ENCODE results near the gene VWA7.

The VWA7 gene

DNA sequence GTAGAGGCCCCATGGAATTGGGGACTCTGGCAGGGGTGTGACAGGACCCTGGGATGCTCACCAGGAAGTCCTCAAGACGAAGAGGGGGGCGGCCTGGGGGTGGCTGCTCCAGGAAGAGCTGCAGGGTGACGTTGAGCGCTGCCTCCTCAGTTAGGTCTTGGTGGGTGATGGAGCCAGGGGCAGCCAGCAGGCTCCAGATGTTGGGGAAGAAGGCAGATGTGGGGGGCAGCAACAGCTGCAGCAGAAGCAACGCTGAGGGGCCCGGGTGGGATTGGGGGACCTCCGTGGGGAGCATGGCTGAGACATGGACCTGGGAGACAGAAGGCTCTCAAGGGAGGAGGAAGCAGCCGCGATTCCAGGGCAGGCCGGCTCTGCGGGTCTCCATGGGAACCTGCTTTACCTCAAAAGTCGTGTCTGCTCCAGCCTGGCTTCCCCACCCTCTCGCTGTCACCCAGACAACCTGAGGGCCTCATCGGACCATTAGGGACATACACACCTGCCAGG lies 591 bp downstream of the VWA7 start:
- H3K36me3 ChIP-seq (ENCODE audit: control insufficient read depth, insufficient read depth, low read length), result peaks cover 31% of the 10 kb centered on the region
- H3K4me3 ChIP-seq (ENCODE audit: extremely low read depth, insufficient read depth, low read length, poor library complexity, severe bottlenecking), result no peak overlapping the region
- peaks cover 12% of the 10 kb centered on the region for H3K4me1 ChIP-seq (ENCODE audit: control insufficient read depth, insufficient read depth, low read length, poor library complexity, severe bottlenecking)
- 76 to 82% methylated on average over 10 to 14 of the region's 14 CpGs for WGBS, 2 experiments (ENCODE audit: insufficient coverage in 2 of 2)
- no peak overlapping the region for H3K27ac ChIP-seq (ENCODE audit: low read depth, low read length, severe bottlenecking)
- no peaks in the 10 kb centered on the region for H3K9me3 ChIP-seq (ENCODE audit: control insufficient read depth, low read length)

DNA sequence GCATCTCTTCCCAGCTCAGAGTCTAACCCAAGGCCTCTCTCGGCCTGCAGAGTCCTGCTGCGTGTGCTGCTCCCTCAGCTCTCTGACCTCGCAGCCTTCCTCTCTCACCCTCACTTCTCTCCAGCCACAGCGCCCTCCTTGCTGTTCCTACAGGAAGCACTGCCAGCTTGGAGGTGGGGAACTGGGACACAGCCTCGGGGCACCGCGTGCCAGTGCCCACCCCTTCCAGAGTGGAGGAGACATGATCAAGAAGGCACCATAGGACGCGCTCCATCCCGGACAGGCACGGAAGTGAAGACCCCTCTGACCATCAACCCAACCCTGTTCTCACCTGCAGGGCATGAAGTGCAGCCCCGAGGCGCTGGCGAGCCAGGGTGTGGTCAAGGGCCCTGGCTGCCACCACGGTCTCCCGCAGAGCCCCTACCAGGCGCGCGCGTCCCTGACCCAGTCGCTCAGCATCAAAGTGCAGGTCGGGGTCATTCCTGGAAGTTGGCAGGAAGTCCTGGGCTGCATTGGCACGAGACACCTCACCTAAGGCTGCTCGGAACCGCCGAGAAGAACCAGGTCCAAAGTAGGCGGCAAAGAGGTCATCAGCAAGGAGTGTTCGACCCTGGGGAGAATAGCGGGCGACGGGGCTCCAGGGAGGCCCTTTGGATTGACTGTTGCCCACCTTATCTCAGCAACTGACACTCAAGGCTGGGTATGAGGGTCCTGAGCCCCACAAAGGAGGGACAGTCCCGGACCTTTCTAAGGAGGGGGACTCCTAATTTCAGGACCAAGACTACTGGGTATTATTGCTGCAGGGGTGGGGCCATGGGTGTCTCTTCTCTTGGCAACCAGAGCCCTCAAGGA lies 1.3 kb downstream of the VWA7 start:
- no peak overlapping the region for H3K27ac ChIP-seq (ENCODE audit: low read depth, low read length, severe bottlenecking)
- H3K36me3 ChIP-seq (ENCODE audit: control insufficient read depth, insufficient read depth, low read length), result peaks cover 24% of the 10 kb centered on the region
- peaks cover 12% of the 10 kb centered on the region for H3K4me1 ChIP-seq (ENCODE audit: control insufficient read depth, insufficient read depth, low read length, poor library complexity, severe bottlenecking)
- H3K4me3 ChIP-seq (ENCODE audit: extremely low read depth, insufficient read depth, low read length, poor library complexity, severe bottlenecking), result no peak overlapping the region
- WGBS, 2 experiments (ENCODE audit: insufficient coverage in 2 of 2), result 90 to 94% methylated on average over 31 to 32 of the region's 32 CpGs
- no peaks in the 10 kb centered on the region for H3K9me3 ChIP-seq (ENCODE audit: control insufficient read depth, low read length)

DNA sequence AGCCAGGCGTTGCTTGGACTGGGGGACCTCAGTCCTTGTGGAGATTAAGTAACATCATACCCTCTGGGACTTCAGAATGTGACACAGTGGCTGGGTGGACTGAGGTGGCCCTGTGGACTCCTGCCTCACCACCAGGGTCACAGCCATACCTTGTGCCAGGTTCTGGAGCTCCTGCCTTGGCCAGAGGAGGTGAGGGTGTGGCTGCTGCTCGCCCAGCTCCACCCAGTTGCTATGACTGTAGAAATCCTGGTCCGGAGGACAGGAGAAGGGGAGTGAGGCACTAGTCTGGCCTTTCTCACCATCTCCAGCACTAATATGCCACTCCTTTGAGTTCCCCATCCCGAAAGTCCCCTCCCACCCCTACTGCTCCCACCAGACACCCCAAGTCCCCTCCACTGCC lies 1.9 kb downstream of the VWA7 start:
- Histone ChIP-seq H3K4me1 (ENCODE audit: control insufficient read depth, insufficient read depth, low read length, poor library complexity, severe bottlenecking) (peaks cover 12% of the 10 kb centered on the region), H3K27ac (ENCODE audit: low read depth, low read length, severe bottlenecking) (no peak overlapping the region), H3K9me3 (ENCODE audit: control insufficient read depth, low read length) (no peaks in the 10 kb centered on the region), H3K36me3 (ENCODE audit: control insufficient read depth, insufficient read depth, low read length) (peaks cover 18% of the 10 kb centered on the region), H3K4me3 (ENCODE audit: extremely low read depth, insufficient read depth, low read length, poor library complexity, severe bottlenecking) (no peak overlapping the region)
- 80 to 95% methylated on average over 2 of the region's 4 CpGs for WGBS, 2 experiments (ENCODE audit: insufficient coverage in 2 of 2)

DNA sequence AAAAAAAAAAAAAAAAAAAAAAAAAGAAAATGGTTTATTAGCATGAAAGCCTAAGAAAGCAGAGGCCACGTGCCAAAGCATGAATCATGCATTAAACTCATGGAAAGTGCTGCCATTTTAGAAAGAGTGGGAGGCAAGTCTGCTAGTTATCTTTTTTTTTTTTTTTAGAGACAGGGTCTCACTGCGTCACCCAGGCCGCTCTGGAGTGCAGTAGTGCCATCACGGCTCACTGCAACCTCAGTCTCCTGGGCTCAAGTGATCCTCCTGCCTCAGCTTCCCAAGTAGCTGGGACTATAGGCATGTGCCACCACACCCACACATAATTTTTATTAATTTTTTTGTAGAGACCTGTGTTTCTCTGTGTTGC lies 5.2 kb downstream of the VWA7 start:
- no peaks in the 10 kb centered on the region for H3K36me3 ChIP-seq (ENCODE audit: control insufficient read depth, insufficient read depth, low read length)
- 94% methylated on average over 3 of the region's 4 CpGs; no CpG with 5 or more reads in 1 of the 2 experiments for whole genome bisulfite sequencing, 2 experiments (ENCODE audit: insufficient coverage in 2 of 2)
- no peaks in the 10 kb centered on the region for H3K9me3 ChIP-seq (ENCODE audit: control insufficient read depth, low read length)
- no peak overlapping the region for H3K4me3 ChIP-seq (ENCODE audit: extremely low read depth, insufficient read depth, low read length, poor library complexity, severe bottlenecking)
- H3K27ac ChIP-seq (ENCODE audit: low read depth, low read length, severe bottlenecking), result no peak overlapping the region
- peaks cover 6% of the 10 kb centered on the region for H3K4me1 ChIP-seq (ENCODE audit: control insufficient read depth, insufficient read depth, low read length, poor library complexity, severe bottlenecking)

DNA sequence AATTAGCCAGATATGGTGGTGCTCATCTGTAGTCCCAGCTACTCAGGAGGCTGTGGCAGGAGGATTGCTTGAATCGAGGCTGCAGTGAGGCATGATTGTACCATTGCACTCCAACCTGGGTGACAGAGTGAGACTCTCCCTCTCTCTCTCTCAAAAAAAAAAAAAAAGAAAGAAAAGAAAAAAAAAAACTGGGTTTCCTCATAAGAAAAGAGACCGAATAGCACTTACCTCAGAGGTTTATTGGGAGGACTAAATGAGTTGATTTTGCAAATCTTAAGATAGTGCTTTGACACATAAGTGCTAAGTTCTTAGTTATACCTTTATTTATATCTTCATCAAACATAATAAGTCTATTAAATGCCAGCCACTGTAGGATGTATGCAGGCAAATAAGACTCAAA lies 6.3 kb downstream of the VWA7 start:
- Histone ChIP-seq H3K9me3 (ENCODE audit: control insufficient read depth, low read length) (no peaks in the 10 kb centered on the region), H3K4me1 (ENCODE audit: control insufficient read depth, insufficient read depth, low read length, poor library complexity, severe bottlenecking) (no peaks in the 10 kb centered on the region), H3K4me3 (ENCODE audit: extremely low read depth, insufficient read depth, low read length, poor library complexity, severe bottlenecking) (no peak overlapping the region), H3K36me3 (ENCODE audit: control insufficient read depth, insufficient read depth, low read length) (no peaks in the 10 kb centered on the region), H3K27ac (ENCODE audit: low read depth, low read length, severe bottlenecking) (no peak overlapping the region)
- WGBS, 2 experiments (ENCODE audit: insufficient coverage in 2 of 2), result no CpG with 5 or more reads among the region's 2 CpGs

DNA sequence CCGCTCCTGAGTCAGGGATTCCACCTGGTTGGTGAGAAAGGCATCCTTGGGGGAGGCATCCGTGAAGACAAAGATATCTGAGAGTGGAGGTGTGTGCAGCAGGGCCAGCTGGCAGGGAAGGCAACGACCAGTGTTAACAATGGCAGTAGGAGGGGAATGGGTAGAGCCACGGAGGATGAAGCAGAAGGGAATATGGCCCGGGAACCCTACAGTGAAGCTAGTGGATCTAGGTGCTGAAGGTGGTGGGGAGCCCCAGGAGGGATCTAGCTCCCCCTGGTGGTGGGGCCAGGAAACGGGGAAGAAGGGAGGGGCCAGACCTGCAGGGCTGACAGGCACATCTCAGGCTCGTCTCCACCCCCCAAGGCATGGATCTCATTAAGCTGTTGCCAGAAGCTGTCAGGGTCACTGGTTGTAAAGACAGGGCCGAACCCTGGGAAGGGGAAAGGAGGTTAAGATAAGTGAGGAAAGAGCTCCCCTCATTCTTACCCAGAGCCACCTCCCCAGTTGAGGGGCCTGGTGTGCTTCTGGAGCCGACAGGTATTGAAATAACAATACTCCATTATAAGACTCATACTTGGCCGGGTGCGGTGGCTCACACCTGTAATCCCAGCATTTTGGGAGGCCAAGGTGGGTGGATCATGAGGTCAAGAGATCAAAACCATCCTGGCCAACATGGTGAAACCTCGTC lies 7.3 kb downstream of the VWA7 start:
- 71 to 84% methylated on average over 7 to 8 of the region's 12 CpGs for WGBS, 2 experiments (ENCODE audit: insufficient coverage in 2 of 2)
- no peaks in the 10 kb centered on the region for H3K4me1 ChIP-seq (ENCODE audit: control insufficient read depth, insufficient read depth, low read length, poor library complexity, severe bottlenecking)
- no peak overlapping the region for H3K4me3 ChIP-seq (ENCODE audit: extremely low read depth, insufficient read depth, low read length, poor library complexity, severe bottlenecking)
- no peaks in the 10 kb centered on the region for H3K9me3 ChIP-seq (ENCODE audit: control insufficient read depth, low read length)
- no peak overlapping the region for H3K27ac ChIP-seq (ENCODE audit: low read depth, low read length, severe bottlenecking)
- H3K36me3 ChIP-seq (ENCODE audit: control insufficient read depth, insufficient read depth, low read length), result no peaks in the 10 kb centered on the region

DNA sequence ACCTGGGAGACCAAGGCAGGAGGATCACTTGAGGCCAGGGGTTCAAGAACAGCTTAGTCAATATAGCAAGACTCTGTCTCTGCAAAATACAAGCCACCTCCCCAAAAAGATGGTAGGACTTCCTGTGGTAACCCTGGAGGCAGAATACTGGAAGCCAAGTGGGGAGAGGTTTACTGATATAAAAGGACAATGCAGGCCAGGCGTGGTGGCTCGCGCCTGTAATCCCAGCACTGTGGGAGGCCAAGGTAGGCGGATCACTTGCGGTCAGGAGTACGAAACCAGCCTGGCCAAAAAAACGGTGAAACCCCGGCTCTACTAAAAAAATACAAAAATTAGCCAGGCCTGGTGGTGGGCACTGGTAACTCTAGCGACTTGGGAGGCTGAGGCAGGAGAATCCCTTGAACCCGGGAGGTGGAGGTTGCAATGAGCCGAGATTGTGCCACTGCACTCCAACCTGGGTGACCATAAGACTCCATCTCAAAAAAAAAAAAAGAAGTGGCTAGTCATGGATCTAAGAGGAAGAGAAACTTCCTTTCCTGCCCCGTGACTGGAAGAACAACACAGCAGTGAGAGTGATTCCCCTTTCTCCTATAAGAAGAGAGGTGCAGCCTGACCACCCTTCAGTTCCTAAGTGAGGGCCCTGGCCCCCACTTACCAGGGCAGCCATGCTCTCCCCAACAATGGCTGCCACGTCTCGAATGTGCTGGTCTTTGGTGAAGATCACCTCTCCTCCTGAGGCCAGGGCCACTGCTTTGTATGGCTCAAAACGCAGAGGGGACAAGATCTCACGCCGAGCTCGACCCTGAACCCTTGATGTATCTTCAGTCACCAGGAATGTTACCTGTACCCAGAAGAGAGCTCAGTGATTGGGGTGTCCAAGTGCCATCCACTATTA lies 8.5 kb downstream of the VWA7 start:
- no peaks in the 10 kb centered on the region for H3K36me3 ChIP-seq (ENCODE audit: control insufficient read depth, insufficient read depth, low read length)
- no peaks in the 10 kb centered on the region for H3K9me3 ChIP-seq (ENCODE audit: control insufficient read depth, low read length)
- 94 to 98% methylated on average over 17 to 18 of the region's 18 CpGs for WGBS, 2 experiments (ENCODE audit: insufficient coverage in 2 of 2)
- no peak overlapping the region for H3K4me3 ChIP-seq (ENCODE audit: extremely low read depth, insufficient read depth, low read length, poor library complexity, severe bottlenecking)
- peaks cover 7% of the 10 kb centered on the region for H3K4me1 ChIP-seq (ENCODE audit: control insufficient read depth, insufficient read depth, low read length, poor library complexity, severe bottlenecking)
- no peak overlapping the region for H3K27ac ChIP-seq (ENCODE audit: low read depth, low read length, severe bottlenecking)

DNA sequence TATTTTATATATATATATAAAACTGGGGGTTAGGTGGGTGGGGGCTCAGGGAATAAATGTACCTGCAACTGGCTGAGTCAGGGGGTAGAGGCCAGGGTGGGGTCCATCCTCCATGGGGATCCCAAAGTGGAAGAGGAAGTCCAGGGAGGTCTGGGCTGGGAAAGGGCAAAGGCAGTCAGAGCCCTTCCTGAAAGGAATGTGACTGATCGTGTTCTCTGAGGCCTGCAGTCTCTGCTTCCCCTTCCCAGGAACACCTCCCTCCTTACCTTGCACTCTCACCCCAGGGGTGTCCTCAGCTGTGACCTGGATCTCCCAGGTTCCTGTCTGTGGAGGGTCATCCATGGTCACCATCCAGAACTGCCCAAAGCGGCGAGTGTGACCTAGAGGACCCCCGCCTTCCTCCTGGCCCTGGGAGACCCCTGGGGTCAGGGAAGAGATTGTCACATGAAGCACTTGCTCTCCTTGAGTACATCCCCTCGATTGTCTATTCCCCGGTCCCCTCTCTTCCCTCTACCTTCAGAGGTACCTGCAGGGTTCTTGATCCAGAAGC lies 10.0 kb downstream of the VWA7 start:
- 88 to 93% methylated on average over 6 of the region's 6 CpGs for WGBS, 2 experiments (ENCODE audit: insufficient coverage in 2 of 2)
- Histone ChIP-seq H3K9me3 (ENCODE audit: control insufficient read depth, low read length) (no peaks in the 10 kb centered on the region), H3K4me1 (ENCODE audit: control insufficient read depth, insufficient read depth, low read length, poor library complexity, severe bottlenecking) (peaks cover 18% of the 10 kb centered on the region), H3K36me3 (ENCODE audit: control insufficient read depth, insufficient read depth, low read length) (peaks cover 6% of the 10 kb centered on the region), H3K4me3 (ENCODE audit: extremely low read depth, insufficient read depth, low read length, poor library complexity, severe bottlenecking) (no peak overlapping the region), H3K27ac (ENCODE audit: low read depth, low read length, severe bottlenecking) (no peak overlapping the region)

DNA sequence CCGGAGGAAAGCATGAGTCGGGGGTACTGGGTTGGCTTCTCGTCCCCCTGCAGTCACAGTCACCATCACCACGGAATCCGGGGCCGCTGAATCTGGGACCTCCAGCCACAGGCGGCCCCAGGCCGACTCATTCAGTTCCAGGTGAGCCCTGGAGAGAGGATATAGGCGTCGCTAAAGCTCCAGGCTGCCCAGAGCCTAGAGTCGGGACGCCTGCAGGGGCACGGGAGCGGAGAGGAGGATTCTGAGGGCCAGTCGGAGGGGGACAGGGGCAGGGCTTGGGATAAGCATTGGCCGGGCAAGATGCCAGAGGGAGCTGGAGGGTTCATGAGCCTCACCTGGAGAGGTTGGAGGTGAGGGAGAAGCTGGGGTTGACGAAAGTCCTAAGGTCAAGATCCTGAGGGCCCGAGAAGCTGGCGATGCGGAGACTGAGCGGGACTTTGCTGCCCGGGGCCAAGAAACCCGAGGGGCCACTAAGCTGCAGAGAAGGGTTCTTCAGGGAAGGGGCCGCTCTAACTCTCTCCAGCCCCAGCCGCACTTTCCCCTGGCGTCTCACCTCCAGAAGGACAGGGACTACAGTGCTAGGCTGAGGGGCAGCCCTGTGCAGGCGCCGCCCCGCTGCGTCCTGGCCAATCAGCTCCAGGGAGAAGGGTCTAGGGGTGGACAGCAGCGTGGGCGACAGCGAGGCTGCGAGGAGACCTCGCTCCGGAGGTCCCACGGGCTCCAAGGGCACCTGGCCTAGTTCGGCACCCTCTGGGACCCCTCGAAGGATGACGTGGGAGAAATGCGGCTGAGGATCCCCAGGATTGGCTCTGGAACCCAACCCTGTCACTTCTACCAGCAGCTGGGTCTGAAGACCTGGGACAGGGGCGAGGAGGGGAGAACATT lies 11.0 kb downstream of the VWA7 start:
- peaks cover 16% of the 10 kb centered on the region for H3K36me3 ChIP-seq (ENCODE audit: control insufficient read depth, insufficient read depth, low read length)
- peaks cover 18% of the 10 kb centered on the region for H3K4me1 ChIP-seq (ENCODE audit: control insufficient read depth, insufficient read depth, low read length, poor library complexity, severe bottlenecking)
- no peak overlapping the region for H3K4me3 ChIP-seq (ENCODE audit: extremely low read depth, insufficient read depth, low read length, poor library complexity, severe bottlenecking)
- H3K27ac ChIP-seq (ENCODE audit: low read depth, low read length, severe bottlenecking), result no peak overlapping the region
- H3K9me3 ChIP-seq (ENCODE audit: control insufficient read depth, low read length), result no peaks in the 10 kb centered on the region
- 76 to 82% methylated on average over 36 of the region's 42 CpGs for WGBS, 2 experiments (ENCODE audit: insufficient coverage in 2 of 2)

Measured in mesodermal cell (in vitro differentiated cells).